Measurements from ENCODE around the gene IL18.
"Not testable (repeated sequence)": the region's sequence is repeated elsewhere in the genome, so short reads cannot be mapped to it uniquely, and the experiment has no call there.

The IL18 gene

GRCh38 chr11:112114460-112114859 is 49.4 kb downstream of the IL18 start:
- DNase-seq: no peak

- peak; percentile 60 for DNase-seq
Measured at GRCh38 chr11:112113539-112114457, 50.1 kb downstream of the IL18 start.

- no peak for DNase-seq
Measured at GRCh38 chr11:112106070-112106469, 57.8 kb downstream of the IL18 start.

GRCh38 chr11:112103446-112103845 is 60.4 kb downstream of the IL18 start:
- DNase-seq: no peak

- DNase-seq: no peak
Measured at GRCh38 chr11:112100462-112100861, 63.4 kb downstream of the IL18 start.

GRCh38 chr11:112097734-112098528 is 66.0 kb downstream of the IL18 start:
- DNase-seq: no peak

- no peak for DNase-seq
Measured at GRCh38 chr11:112096194-112096593, 67.7 kb downstream of the IL18 start.

- DNase-seq: not testable (repeated sequence)
Measured at GRCh38 chr11:112095302-112095701, 68.6 kb downstream of the IL18 start.
